ENCODE measurements around the gene NFXL1. TPM values are rescaled to one million over a fixed set of nuclear protein-coding genes. Genes with fewer than 3 reads are reported as not detected.

NFXL1 gene
- total RNA-seq, 1 experiment from 2014 or later, result 7.7 TPM

DNA sequence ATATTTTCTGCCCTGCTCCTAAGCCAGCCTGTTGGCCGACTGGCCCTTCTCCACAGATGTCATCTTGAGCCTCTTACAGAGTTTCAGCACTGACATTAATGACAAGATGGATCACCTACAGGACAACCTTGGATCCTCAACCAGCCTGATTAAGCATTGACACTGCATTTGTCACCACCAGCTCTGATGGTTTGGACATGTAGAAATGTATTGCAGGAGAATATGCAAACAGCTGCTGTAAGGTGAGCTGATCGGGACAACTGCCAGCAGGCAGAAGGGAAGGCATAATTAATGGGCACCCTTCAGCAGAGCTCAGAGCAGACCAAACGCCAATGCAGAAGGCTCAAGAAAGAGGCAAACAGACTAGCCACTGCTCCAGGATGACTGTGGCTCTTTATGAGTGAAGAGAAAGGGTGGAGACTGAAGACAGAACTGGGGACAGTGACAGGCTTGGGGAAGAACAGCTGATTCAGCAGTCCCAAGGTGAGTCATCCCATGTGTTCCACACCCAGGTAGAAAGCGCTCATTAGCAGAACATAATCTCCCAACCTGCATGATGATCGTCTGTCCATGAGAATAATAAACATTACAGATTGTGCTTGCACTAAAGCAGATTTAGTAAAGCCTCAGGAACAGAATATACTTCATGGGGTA is 83.2 kb downstream of the NFXL1 start:
- no peak for DNase-seq (ENCODE audit: low read depth)

DNA sequence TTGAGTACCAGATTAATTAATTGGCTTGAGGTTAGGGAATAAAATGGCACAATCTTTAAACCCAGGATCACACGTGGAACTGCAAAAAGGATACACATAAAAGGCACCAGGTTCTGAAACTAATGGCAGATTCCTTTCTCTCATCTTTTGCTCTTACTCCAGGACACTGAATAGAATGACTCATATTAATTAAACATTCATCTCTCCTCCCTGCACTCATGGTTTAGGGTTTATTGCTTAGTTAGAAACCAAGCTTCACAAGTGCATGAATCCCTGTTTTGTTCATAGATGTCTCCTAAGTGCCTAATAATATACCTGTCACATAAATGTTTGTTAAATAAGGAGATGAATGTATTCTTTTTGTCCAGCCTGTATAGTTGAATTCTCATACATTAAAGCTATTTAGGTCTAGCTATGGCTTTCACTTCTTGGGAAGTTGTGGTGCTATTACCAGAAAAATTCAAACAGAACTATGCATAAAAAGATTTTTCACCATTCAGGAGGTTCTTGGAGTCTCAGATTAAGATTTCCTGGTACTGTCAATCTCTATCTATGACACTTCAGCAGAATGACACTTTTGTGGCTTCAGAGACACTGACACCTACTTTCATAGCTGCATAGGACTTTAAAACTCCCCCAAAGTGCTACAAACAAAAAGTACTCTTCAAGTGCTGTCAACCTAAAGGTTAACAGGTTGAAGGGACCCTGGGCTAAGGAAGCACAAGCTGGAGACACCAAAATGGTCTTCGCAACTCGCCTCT is 83.9 kb downstream of the NFXL1 start:
- no peak for DNase-seq (ENCODE audit: low read depth)

DNA sequence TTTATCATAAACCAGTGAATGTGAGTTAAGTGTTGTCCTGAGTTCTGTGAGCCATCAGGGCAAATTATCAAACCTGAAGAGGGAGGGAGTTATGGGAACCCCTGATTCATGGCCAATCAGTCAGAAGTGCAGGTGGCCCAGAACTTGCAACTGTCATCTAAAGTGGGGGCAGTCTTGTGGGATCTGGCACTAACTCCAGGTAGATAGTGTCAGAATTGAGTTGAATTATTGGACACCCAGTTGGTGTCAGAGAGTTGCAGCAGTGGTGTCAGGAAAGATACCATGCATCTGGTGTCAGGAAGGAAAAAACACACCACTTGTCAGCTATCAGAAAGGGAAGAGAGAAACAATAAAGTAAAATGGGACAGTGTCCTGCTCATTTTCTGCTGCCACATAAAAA is 84.9 kb downstream of the NFXL1 start:
- DNase-seq (ENCODE audit: low read depth), result no peak

DNA sequence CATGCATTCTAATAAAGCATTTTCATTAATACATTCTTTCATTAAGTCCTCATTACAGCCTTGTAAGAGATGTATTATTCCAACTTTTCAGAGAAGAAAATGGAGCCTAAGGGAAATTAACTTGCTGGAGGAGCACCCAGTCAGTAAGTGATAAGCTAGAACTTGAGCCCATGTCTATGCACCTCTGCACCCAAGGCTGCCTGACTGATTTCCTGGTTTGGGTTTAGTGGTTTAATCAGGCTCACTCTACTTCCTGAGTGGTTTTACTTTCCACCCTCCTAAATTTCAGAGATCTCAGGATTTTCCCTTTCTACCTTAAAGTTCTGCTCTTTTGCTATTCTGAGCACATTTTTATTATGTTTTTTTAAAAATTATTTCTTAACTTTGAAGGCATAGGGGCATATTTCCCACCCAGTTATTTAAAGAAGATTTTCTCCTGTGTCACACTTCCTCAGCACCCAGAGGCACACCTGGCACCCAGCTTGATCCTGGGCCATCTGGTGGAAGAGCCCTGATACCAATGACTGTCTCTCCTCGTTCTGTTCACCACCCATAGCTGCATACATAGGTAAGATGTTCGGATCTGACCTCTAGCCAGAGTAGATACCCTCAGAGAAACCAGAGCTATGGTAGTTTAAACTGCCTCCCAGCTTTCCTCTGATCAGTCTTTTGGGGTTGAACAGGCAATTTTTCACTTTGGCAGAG is 86.9 kb downstream of the NFXL1 start:
- DNase-seq (ENCODE audit: low read depth), result no peak

DNA sequence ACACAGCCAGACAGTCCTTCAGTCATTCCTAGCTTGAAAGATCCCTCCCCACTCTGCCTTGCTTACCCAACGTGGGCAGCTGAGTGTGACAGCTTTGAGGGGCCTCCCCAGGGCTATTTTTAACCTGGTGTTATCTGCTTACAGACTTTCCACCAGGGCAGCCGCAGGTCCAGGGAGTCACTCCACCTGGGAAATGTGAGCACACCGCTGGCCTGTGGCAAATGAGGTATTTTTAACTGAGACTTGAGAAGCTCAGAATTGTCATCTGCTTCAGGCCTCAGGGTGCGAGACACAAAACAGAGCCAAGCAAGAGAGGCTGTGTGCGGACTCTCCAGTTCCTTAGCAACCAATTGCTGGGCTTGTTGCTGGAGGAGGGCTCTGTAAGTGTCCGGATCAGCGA is 89.5 kb downstream of the NFXL1 start:
- DNase-seq (ENCODE audit: low read depth), result no peak

DNA sequence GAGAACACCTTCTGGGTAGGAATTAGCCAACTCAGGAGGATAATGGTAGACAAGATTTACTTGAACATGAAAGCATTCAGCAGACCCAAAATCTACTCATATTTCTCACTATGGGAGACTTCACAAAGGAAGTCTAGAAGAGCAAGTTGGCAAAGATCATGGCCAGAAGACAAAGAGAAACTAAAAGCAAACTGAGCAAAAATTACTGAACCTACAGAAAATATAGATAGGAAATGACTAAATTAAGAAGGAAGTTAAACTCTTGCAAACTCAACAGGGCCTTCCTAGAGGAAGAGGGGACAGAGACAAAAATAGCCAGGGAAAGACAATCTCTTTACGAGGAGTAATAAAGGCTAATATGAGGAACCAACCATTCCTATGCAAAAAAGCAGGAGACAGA is 95.2 kb downstream of the NFXL1 start:
- DNase-seq (ENCODE audit: low read depth), result no peak

DNA sequence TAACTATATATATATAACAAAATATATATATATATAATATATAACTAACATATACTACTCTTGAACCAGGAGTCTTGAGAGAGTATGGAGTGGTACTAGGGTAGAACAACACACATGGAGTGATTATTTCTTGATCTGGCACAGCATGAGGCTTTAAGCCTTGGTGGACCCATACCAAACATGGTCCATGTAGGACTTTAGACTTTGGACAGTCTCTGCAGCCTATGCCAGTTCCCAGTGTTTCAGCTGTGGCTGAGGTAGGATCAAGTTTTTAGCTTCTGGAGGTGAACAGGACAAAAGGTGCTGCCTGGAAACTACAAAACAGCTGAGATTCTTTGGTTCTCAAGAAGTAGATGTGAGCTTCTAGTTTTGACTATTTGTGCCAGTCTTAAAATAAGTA is 97.1 kb downstream of the NFXL1 start:
- no peak for DNase-seq (ENCODE audit: low read depth)

DNA sequence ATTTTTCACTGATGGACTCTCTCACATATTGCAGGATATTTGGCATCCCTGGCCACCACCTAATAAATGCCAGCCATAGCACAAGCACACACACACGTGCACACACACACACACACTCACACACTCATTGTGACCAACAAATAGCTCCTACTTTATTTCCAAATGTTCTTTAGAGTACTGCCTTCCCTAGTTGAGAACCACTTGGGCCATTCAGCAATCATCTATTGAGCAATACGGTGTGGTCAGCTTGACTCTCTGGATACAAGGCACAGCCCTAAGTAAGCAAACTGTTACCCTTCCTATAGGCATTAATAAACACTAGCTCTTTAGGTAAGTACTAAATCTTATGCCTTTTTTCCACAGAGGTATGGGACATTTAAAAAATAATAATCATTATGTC is 97.6 kb downstream of the NFXL1 start:
- no peak for DNase-seq (ENCODE audit: low read depth)

DNA sequence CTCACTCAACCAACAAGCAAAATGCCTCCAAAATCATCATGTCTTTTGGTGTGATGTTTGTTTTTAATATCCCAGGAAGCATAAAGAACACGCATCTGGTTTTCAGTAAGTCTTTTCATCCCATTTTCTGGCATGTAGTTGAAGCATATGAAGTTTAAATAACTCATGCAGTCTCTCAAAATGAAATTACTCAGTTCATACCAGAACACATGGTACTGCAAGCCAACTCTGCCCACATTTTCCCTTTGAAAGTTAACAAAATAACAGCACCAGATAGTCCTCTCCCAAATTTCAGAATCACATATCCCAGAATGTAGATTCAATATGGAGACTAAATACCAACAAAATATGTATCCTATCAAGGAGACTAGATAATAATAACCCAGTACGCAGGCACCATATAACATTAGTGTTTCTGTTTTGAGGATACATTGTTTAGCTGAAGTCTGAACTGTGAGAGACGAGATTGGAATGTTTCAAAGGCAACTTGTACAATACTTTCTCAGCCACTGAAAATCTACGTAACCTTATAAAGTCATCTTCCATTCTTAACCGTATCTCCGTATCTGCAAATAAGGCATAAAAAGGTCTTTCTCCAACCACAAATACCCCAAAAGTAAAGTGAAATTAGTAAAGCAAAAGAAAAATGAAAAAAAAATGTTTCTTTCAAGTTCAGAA is 99.6 kb downstream of the NFXL1 start:
- no peak for DNase-seq (ENCODE audit: low read depth)

DNA sequence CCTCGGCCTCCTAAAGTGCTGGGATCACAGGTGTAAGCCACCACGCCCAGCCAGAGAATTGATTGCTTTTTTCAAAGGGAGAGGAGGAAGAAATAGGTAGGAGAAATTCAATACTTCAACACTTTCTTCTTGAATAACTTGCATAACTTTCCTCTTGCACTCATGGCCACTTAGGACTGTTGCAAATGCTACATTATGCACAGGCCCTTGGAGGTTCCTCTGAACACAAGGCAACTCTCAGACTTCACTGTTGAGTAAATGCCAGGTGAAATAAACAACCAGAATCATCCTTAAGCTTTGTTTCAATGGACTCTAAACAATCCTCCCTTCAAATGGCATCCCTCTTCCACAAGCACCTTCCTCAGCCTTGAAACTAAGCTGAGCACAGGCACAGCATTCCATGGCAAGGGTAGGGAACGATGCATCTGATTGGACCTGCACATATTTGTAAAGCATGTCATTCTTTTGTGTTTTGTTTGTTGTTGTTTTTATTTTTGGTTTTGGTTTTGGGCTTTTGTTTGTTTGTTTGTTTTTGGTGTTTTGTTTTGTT is 104.7 kb downstream of the NFXL1 start:
- DNase-seq (ENCODE audit: low read depth), result no peak

DNA sequence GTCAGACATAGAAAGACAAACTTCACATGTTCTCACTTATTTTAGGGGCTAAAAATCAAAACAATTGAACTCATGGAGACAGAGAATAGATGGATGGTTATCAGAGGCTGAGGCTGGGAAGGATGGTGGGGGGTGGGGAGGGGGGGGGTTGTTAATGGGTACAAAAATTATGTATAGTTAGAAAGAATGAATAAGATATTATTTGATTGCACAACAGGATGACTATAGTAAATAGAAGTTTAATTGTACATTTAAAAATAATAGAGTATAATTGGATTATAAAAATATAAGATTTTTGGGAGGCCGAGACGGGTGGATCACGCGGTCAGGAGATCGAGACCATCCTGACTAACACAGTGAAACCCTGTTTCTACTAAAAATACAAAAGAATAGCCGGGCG is 109.8 kb downstream of the NFXL1 start:
- no peak for DNase-seq (ENCODE audit: low read depth)

DNA sequence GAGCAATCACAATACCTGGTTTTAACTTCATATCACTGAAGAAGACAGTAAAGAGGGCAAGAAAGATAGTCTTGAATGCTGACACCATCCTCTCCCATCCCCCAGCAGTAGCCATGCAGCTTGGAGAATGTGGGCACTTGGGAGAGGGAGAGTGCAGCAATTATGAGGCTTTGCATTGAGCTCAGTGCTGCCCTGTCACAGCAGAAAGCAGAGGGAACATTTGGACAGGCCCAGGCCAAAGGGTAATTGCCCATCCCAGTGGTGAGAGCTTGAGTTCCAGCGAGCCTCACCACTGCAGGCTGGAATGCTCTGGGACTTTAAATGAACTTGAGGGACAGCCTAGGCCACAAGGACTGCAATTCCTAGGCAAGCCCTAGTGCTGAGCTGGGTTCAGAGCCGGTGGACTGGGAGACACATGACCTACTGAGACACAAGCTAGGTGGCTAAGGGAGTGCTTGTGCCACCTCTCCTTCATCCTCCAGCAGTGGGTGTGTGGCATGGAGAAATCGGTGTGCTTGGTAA is 112.8 kb downstream of the NFXL1 start:
- DNase-seq (ENCODE audit: low read depth), result no peak

DNA sequence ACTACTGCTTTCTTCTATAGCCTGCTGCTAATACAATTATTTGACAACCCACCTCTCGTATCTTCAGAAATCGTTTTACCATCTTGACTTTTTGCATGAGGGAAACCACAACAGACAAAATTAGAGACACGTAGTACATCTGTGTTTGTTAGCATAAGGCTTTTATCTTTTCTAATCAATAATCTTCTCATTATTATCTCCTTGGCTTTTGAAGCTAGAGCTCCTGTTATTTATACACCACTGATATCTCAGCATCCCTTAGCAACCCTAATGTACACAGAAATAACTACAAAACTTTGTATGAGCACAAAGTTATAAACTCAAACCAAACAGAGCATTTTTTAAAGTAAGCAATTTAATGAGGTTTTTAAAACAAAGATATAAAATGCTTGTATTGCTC is 116.2 kb downstream of the NFXL1 start:
- no peak for DNase-seq (ENCODE audit: low read depth)

Other genes with a start within 250 kb of the NFXL1 start
- gene CORIN, start 76.5 kb downstream of the NFXL1 start, total RNA-seq (2014; rRNA removed; shearing (Covaris generic)), result not detected in 2 replicates
- gene CNGA1, start 102.1 kb upstream of the NFXL1 start, total RNA-seq (2014; rRNA removed; shearing (Covaris generic)), result not detected in 2 replicates
- 0.54 and 3.0 TPM in 2 replicates for gene NIPAL1, start 102.2 kb upstream of the NFXL1 start, total RNA-seq (2014; rRNA removed; shearing (Covaris generic))
- 0.23 and 0.36 TPM in 2 replicates for gene TXK, start 219.7 kb upstream of the NFXL1 start, total RNA-seq (2014; rRNA removed; shearing (Covaris generic))